ENCODE measurements around the gene FAM222B.
A peak's percentile ranks its signal among the peaks of the same experiment; 100 is the strongest.

DNA sequence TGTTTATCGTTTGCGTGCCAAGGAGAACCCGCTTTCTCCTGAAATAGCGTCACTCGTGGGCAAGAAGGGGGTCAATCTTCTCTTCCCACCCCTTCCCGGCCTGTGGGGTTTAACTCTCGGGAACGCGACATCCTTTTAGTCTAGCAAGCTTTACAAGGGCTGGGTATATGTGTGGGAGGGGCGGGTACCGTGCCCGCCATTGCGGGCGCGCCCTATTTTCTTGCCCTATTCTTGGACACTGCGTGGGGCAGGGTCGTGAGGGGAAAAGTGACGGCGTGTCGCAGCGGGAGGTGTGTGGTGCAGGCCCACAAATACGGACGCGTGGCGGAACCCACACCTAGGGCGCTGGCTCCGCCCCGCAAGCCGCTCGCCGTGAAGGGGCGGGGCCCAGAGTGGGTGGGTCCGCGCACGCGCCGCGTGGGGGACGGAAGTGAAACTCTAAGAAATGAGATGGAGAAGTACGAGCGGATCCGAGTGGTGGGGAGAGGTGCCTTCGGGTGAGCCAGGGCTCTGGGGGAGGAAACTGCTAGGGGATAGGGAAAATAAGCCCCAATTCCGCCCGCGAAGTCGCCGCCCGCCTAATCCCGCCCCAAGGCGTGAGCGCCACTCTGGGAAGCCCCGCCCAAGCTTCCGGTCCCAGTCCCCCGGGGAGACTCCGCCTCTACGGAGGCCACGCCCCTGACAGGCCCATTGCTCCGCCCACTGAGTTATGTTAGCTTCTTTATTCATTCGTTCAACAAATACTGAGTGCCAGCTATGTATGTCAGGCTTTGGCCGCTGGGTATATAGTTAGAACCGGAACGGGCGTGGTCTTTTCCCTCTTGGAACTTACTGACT lies 114.0 kb downstream of the FAM222B start, which contains the start of gene NEK8:
- TF ChIP-seq, protein P1, sequence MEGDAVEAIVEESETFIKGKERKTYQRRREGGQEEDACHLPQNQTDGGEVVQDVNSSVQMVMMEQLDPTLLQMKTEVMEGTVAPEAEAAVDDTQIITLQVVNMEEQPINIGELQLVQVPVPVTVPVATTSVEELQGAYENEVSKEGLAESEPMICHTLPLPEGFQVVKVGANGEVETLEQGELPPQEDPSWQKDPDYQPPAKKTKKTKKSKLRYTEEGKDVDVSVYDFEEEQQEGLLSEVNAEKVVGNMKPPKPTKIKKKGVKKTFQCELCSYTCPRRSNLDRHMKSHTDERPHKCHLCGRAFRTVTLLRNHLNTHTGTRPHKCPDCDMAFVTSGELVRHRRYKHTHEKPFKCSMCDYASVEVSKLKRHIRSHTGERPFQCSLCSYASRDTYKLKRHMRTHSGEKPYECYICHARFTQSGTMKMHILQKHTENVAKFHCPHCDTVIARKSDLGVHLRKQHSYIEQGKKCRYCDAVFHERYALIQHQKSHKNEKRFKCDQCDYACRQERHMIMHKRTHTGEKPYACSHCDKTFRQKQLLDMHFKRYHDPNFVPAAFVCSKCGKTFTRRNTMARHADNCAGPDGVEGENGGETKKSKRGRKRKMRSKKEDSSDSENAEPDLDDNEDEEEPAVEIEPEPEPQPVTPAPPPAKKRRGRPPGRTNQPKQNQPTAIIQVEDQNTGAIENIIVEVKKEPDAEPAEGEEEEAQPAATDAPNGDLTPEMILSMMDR (IDR thresholded peaks at IDR 0.05): no peak
- peak; percentile 14 to 21 for TF ChIP-seq POLR2A (IDR thresholded peaks at IDR 0.05)
